Type B pancreatic cell (in vitro differentiated cells): ENCODE data around the gene CFAP74. TPM values are rescaled to one million over a fixed set of nuclear protein-coding genes. Genes with fewer than 3 reads are reported as not detected.

Experiments used
- DNase-seq: peaks from one replicate; pipeline ENCODE4 v3.0.0; 2021; ENCODE audit warnings: mixed read lengths; ENCODE audit not compliant: unreplicated experiment; ENCODE audit errors: extremely low spot score
- H3K27ac Mint-ChIP-seq: 2 replicates; pipeline ENCODE4 v1.8.0; 2021; ENCODE audit warnings: mild to moderate bottlenecking, mixed read lengths
- H3K27me3 Mint-ChIP-seq: 2 replicates; pipeline ENCODE4 v1.8.0; 2021; ENCODE audit warnings: mixed read lengths
- H3K36me3 Mint-ChIP-seq: 2 replicates; pipeline ENCODE4 v1.8.0; 2021; ENCODE audit warnings: mixed read lengths
- H3K4me1 Mint-ChIP-seq: one replicate; pipeline ENCODE4 v1.8.0; 2021; ENCODE audit warnings: mixed read lengths; ENCODE audit not compliant: unreplicated experiment
- H3K4me3 Mint-ChIP-seq: 2 replicates; pipeline ENCODE4 v1.8.0; 2021; ENCODE audit warnings: mild to moderate bottlenecking, mixed read lengths
- H3K9me3 Mint-ChIP-seq: 2 replicates; pipeline ENCODE4 v1.8.0; 2021; ENCODE audit warnings: mixed read lengths
- CTCF ChIP-seq: fragments of 200-600 bp; sonication (generic); conservative IDR thresholded peaks from 2 replicates; pipeline ENCODE4 v1.5.0; 2021; ENCODE audit warnings: antibody characterized with exemption, mild to moderate bottlenecking
- total RNA-seq: library from RNA; stranded (reverse); gene quantifications from 2 replicates; pipeline ENCODE4 v1.2.1, GENCODE V29; 2021; ENCODE audit warnings: low replicate concordance

CFAP74 gene
- total RNA-seq, 1 donor from 2014 or later, result 1.5 TPM

GRCh38 chr1:2014181-2014580, 10.6 kb upstream of the CFAP74 start:
- TF ChIP-seq CTCF, result no peak
- no peak for DNase-seq

GRCh38 chr1:2009101-2010053, 5.8 kb upstream of the CFAP74 start:
- no peaks in the 10 kb centered on the region for H3K9me3 Mint-ChIP-seq
- H3K4me3 Mint-ChIP-seq, result no peak overlapping the region
- H3K27ac Mint-ChIP-seq, result no peak overlapping the region
- H3K4me1 Mint-ChIP-seq, result no peaks in the 10 kb centered on the region
- no peak for TF ChIP-seq CTCF
- H3K27me3 Mint-ChIP-seq, result peaks cover 40% of the 10 kb centered on the region
- H3K36me3 Mint-ChIP-seq, result no peaks in the 10 kb centered on the region
- no peak for DNase-seq

More at GRCh38 chr1:2014181-2014580, 10.6 kb upstream of the CFAP74 start:
- no peaks in the 10 kb centered on the region for H3K9me3 Mint-ChIP-seq
- H3K27me3 Mint-ChIP-seq, result peaks cover 72% of the 10 kb centered on the region
- no peak overlapping the region for H3K4me3 Mint-ChIP-seq
- H3K4me1 Mint-ChIP-seq, result no peaks in the 10 kb centered on the region
- no peak overlapping the region for H3K27ac Mint-ChIP-seq
- H3K36me3 Mint-ChIP-seq, result no peaks in the 10 kb centered on the region

- Mint-ChIP-seq H3K4me1 (peaks cover 9% of the 10 kb centered on the region), H3K27ac (no peak overlapping the region), H3K36me3 (no peaks in the 10 kb centered on the region), H3K9me3 (peaks cover 5% of the 10 kb centered on the region), H3K4me3 (no peak overlapping the region), H3K27me3 (peaks cover 22% of the 10 kb centered on the region)
- no peak for TF ChIP-seq CTCF
- no peak for DNase-seq
Measured at GRCh38 chr1:2004856-2005255, 1.3 kb upstream of the CFAP74 start.

- H3K4me3 Mint-ChIP-seq, result peak overlapping the region; percentile 77
- peaks cover 17% of the 10 kb centered on the region for H3K27me3 Mint-ChIP-seq
- DNase-seq, result no peak
- peaks cover 9% of the 10 kb centered on the region for H3K4me1 Mint-ChIP-seq
- H3K27ac Mint-ChIP-seq, result peak overlapping the region; percentile 87
- no peaks in the 10 kb centered on the region for H3K36me3 Mint-ChIP-seq
- no peak for TF ChIP-seq CTCF
- peaks cover 5% of the 10 kb centered on the region for H3K9me3 Mint-ChIP-seq
Measured at GRCh38 chr1:2001773-2002411, 1.7 kb downstream of the CFAP74 start.

GRCh38 chr1:2000850-2001249, 2.7 kb downstream of the CFAP74 start:
- no peak overlapping the region for H3K4me3 Mint-ChIP-seq
- DNase-seq, result no peak
- H3K9me3 Mint-ChIP-seq, result peaks cover 5% of the 10 kb centered on the region
- no peaks in the 10 kb centered on the region for H3K36me3 Mint-ChIP-seq
- H3K4me1 Mint-ChIP-seq, result peaks cover 14% of the 10 kb centered on the region
- peak overlapping the region; percentile 64 for H3K27ac Mint-ChIP-seq
- H3K27me3 Mint-ChIP-seq, result peaks cover 17% of the 10 kb centered on the region
- TF ChIP-seq CTCF, result no peak
